ENCODE data around the gene MDFIC. TPM values are rescaled to one million over a fixed set of nuclear protein-coding genes. Genes with fewer than 3 reads are reported as not detected.

Gene MDFIC
- total and polyA plus RNA-seq, 4 donors: 11.1 to 37.2 (median 18.3) TPM

DNA sequence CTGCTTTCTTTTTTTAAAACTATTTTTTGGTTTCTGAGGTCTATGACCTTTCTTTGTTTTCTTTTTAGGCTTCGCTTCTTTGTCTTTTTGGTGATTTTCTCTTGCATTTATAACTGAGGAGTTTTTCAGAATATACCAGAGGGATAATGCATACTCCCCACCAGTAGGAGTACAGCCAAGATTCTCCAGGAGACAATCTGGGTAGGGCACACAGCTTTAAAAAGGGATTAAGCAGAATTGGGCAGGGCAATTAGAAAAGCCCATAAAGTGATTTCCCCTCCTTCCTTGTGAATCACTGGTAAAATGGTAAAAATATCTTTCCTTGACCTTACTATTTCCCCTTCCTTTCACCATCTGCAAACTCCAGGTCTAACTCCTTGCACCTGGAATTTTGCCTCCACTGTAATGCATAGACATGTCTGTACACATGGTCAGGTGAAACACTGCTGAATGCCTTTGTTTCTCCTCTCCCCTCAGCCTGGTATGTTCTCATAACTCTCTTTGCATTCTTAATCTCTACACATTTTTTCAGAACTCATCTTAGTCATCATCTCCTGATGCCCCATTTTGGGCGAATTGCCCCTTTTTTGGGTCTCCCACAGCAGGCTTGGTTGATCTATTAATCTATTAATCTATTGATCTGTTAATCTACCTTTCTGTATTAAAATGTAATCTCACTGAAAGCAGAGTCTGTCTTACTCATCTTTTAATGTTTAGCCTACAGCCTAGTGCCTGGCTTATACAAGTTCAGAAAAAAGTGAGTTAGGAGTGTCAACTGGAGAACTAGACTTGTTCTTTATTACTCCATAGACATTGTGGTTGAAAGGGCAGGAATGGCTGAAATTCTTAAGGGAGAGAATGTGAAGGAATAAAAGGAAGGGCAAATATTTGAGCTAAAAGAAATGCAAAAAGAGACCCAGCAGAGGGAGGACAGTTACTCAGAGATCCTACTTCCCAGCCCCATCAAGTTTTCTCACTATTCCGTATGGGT, 64.6 kb downstream of the MDFIC start:
- no peak overlapping the region for H3K4me3 ChIP-seq (ENCODE audit: low read length in 2 of 2)
- peaks cover 2 to 4% of the 10 kb centered on the region in 2 donors for H3K4me1 ChIP-seq (ENCODE audit: control insufficient read depth in 1 of 2, insufficient read depth in 2 of 2, low read length in 2 of 2)
- 75 to 93% methylated on average over 3 of the region's 3 CpGs for WGBS, 2 donors
- ATAC-seq (ENCODE audit: low FRiP score) (no peak), DNase-seq (no peak)
- no peaks in the 10 kb centered on the region for H3K27me3 ChIP-seq (ENCODE audit: control insufficient read depth in 1 of 2, insufficient read depth in 2 of 2, low read length in 1 of 2)
- no peak overlapping the region for H3K27ac ChIP-seq (ENCODE audit: low read depth in 1 of 2, low read length in 2 of 2)
- no peaks in the 10 kb centered on the region for H3K36me3 ChIP-seq (ENCODE audit: control insufficient read depth in 1 of 2, insufficient read depth in 2 of 2, low read length in 1 of 2)
- H3K9me3 ChIP-seq (ENCODE audit: control insufficient read depth, low read length): no peaks in the 10 kb centered on the region
- intact Hi-C loops (cut with DNase I): no loop called here

DNA sequence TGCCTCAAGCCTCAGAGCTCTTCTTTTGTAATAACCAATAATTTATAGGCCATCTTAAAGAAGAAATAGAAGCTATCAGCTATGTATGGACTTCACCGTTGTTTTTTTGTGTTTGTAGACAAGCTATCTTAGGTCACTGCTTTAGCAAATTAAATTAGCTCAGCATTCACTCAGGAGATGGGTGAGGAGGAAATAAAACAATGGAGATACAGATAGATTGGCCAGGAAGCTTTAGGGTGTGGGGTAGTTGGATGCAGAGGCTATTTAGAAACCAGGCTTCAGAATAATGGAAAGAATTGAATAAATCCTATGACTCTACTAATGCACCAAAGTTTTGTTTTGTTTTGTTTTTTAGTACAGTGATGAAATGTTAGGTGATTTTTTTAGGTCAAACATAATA, 66.1 kb downstream of the MDFIC start:
- intact Hi-C loops (cut with DNase I): no loop called here
- H3K4me1 ChIP-seq (ENCODE audit: control insufficient read depth in 1 of 2, insufficient read depth in 2 of 2, low read length in 2 of 2): peaks cover 2 to 4% of the 10 kb centered on the region in 2 donors
- no peaks in the 10 kb centered on the region for H3K27me3 ChIP-seq (ENCODE audit: control insufficient read depth in 1 of 2, insufficient read depth in 2 of 2, low read length in 1 of 2)
- 85 to 91% methylated on average over 1 of the region's 1 CpG for WGBS, 2 donors
- H3K27ac ChIP-seq (ENCODE audit: low read depth in 1 of 2, low read length in 2 of 2): no peak overlapping the region
- H3K36me3 ChIP-seq (ENCODE audit: control insufficient read depth in 1 of 2, insufficient read depth in 2 of 2, low read length in 1 of 2): no peaks in the 10 kb centered on the region
- no peaks in the 10 kb centered on the region for H3K9me3 ChIP-seq (ENCODE audit: control insufficient read depth, low read length)
- ATAC-seq (ENCODE audit: low FRiP score) (no peak), DNase-seq (no peak)
- H3K4me3 ChIP-seq (ENCODE audit: low read length in 2 of 2): no peak overlapping the region

DNA sequence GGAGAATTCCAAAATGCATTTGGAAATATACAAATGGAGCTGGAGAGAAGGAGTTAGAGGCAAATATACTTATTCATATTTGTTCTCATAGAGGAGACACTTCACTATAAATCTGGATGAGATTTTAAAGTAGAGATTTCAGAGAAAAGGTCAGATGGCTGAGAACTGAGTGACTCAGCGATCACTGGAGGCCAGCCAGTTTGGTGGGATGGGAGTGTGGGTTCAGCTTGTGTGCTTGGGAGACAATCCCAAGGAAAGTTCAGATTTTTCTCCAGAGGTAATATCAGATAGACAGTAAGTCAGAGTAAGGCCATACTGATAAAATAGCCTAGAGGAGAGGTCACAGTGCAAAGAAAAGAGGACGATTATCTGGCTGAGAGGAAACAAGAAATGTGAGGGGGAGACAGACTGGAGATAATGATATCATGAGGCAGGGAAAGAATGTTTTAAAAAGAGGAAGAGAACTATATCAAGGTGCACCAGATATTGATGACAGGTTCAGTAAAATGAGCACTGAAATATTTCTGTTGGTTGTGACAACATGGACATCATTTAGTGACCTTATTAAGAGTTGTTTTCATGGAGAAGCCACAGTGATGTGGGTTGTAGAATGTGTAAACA, 67.0 kb downstream of the MDFIC start:
- ATAC-seq (ENCODE audit: low FRiP score) (peak; percentile 44), DNase-seq (peak; percentile 77 to 87)
- H3K27ac ChIP-seq (ENCODE audit: low read depth in 1 of 2, low read length in 2 of 2): no peak overlapping the region
- intact Hi-C loops (cut with DNase I): no loop called here
- H3K4me1 ChIP-seq (ENCODE audit: control insufficient read depth in 1 of 2, insufficient read depth in 2 of 2, low read length in 2 of 2): peaks cover 2 to 4% of the 10 kb centered on the region in 2 donors
- no peaks in the 10 kb centered on the region for H3K27me3 ChIP-seq (ENCODE audit: control insufficient read depth in 1 of 2, insufficient read depth in 2 of 2, low read length in 1 of 2)
- WGBS, 2 donors: 59 to 65% methylated on average over 2 of the region's 2 CpGs
- no peaks in the 10 kb centered on the region for H3K9me3 ChIP-seq (ENCODE audit: control insufficient read depth, low read length)
- H3K4me3 ChIP-seq (ENCODE audit: low read length in 2 of 2): no peak overlapping the region
- no peaks in the 10 kb centered on the region for H3K36me3 ChIP-seq (ENCODE audit: control insufficient read depth in 1 of 2, insufficient read depth in 2 of 2, low read length in 1 of 2)

DNA sequence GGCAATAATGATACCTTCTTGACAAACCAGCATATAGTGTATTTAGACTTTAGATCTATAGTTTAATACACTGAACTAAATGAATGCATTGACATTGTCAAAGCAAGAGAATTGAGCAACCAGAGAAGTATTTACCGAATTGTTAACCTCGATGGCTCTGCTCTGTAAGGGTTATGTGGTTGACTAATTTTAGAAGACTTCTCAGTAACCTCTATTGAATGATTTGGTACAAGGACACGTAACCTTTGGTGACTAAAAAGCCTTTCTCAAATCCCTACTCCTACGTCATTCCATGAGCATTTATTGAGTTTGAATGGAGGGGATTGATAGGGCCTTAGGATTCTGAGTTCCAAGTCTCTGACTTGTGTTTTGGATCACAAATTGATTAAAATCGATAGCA, 67.6 kb downstream of the MDFIC start:
- DNase-seq (no peak), ATAC-seq (ENCODE audit: low FRiP score) (no peak)
- Histone ChIP-seq H3K36me3 (ENCODE audit: control insufficient read depth in 1 of 2, insufficient read depth in 2 of 2, low read length in 1 of 2) (no peaks in the 10 kb centered on the region), H3K27me3 (ENCODE audit: control insufficient read depth in 1 of 2, insufficient read depth in 2 of 2, low read length in 1 of 2) (no peaks in the 10 kb centered on the region), H3K4me1 (ENCODE audit: control insufficient read depth in 1 of 2, insufficient read depth in 2 of 2, low read length in 2 of 2) (peaks cover 2 to 4% of the 10 kb centered on the region in 2 donors), H3K27ac (ENCODE audit: low read depth in 1 of 2, low read length in 2 of 2) (no peak overlapping the region), H3K4me3 (ENCODE audit: low read length in 2 of 2) (no peak overlapping the region), H3K9me3 (ENCODE audit: control insufficient read depth, low read length) (no peaks in the 10 kb centered on the region)
- 87 to 97% methylated on average over 5 of the region's 5 CpGs for WGBS, 2 donors
- intact Hi-C loops (cut with DNase I): no loop called here

DNA sequence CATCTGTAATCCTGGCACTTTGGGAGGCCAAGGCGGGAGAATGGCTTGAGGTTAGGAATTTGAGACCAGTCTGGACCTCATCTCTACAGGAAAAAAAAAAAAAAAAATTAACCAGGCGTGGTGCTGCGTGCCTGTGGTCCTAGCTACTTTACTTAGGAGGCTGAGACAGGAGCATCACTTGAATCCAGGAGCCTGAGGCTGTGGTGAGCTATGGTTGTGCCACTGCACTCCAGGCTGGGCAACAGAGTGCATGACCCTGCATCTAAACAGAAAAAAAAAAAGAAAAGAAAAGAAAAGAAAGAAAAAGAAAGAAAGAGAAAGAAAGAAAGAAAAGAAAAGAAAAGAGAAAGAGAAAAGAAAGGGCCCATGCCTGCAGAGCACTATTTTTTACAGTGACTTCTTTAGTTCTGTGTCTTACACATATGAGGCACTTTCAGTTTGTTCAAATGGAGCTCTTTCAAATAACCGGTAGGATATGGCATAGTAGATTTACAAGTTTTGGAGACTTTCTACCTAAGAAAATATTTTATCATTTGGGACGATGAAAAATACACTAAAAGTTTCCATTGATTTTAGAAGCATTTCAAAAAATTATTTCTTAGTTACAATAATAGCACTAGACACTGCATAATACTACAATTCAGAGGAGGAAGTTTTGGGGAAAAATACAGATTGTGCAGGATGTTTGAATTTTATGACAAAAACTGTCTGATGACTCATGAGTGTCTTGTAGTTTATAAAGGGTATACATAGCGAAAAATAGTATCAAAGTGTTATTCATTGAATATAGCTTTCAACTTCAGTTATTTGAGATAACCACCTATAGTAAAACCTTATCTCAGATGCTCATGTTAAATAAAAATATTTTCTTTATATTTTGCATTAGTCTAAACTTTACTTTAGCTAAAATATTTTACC, 75.9 kb downstream of the MDFIC start:
- Histone ChIP-seq H3K4me3 (ENCODE audit: low read length in 2 of 2) (no peak overlapping the region), H3K9me3 (ENCODE audit: control insufficient read depth, low read length) (no peaks in the 10 kb centered on the region), H3K27ac (ENCODE audit: low read depth in 1 of 2, low read length in 2 of 2) (no peak overlapping the region), H3K4me1 (ENCODE audit: control insufficient read depth in 1 of 2, insufficient read depth in 2 of 2, low read length in 2 of 2) (no peaks in the 10 kb centered on the region), H3K36me3 (ENCODE audit: control insufficient read depth in 1 of 2, insufficient read depth in 2 of 2, low read length in 1 of 2) (peaks cover 0 to 2% of the 10 kb centered on the region in 2 donors), H3K27me3 (ENCODE audit: control insufficient read depth in 1 of 2, insufficient read depth in 2 of 2, low read length in 1 of 2) (no peaks in the 10 kb centered on the region)
- DNase-seq: no peak
- ATAC-seq (ENCODE audit: low FRiP score): no peak
- WGBS, 2 donors: 85 to 87% methylated on average over 6 of the region's 6 CpGs
- intact Hi-C loops (cut with DNase I): no loop called here

DNA sequence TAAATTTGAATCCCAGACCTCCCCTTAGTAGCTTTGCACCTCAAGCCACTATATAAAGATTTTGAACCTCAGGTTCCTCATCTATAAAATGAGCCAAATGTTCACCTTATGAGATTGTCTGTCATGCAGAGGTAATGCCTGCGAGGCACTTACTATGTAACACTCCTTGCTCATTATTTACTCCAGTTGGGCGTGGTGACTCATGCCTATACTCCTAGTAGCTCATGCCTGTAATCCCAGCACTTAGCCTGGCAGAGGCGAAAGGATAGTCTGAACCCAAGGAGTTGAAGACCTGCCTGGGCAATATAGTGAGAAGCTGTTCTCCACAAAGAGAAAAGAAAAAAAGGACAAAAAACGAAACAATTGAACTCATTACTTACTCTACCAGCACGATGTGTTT, 82.2 kb downstream of the MDFIC start:
- Histone ChIP-seq H3K27ac (ENCODE audit: low read depth in 1 of 2, low read length in 2 of 2) (no peak overlapping the region), H3K4me3 (ENCODE audit: low read length in 2 of 2) (no peak overlapping the region), H3K9me3 (ENCODE audit: control insufficient read depth, low read length) (no peaks in the 10 kb centered on the region), H3K27me3 (ENCODE audit: control insufficient read depth in 1 of 2, insufficient read depth in 2 of 2, low read length in 1 of 2) (no peaks in the 10 kb centered on the region), H3K4me1 (ENCODE audit: control insufficient read depth in 1 of 2, insufficient read depth in 2 of 2, low read length in 2 of 2) (peaks cover 2 to 6% of the 10 kb centered on the region in 2 donors), H3K36me3 (ENCODE audit: control insufficient read depth in 1 of 2, insufficient read depth in 2 of 2, low read length in 1 of 2) (no peaks in the 10 kb centered on the region)
- DNase-seq (no peak), ATAC-seq (ENCODE audit: low FRiP score) (no peak)
- 98% methylated on average over 5 of the region's 5 CpGs for WGBS, 2 donors
- intact Hi-C loops (cut with DNase I): no loop called here

DNA sequence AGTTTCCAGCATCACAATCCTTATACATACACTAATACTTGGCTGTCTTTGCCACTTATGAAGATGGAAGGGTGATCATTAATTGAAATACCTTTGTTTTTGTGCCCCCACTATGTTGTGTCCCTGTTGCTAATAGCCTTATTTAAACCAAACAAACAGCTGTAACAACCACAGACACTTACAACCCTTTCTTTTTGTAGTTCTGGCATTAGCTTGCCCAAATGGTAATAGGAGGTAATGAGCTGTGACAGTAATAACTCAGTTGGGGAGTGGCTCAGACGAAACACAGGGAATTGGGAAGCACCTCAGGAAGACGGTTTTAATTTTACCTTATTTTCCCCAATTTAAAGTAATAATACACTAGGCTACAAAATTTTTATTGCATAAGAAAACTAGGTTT, 83.4 kb downstream of the MDFIC start:
- H3K4me1 ChIP-seq (ENCODE audit: control insufficient read depth in 1 of 2, insufficient read depth in 2 of 2, low read length in 2 of 2): peaks cover 3 to 12% of the 10 kb centered on the region in 2 donors
- DNase-seq (no peak), ATAC-seq (ENCODE audit: low FRiP score) (no peak)
- no peak overlapping the region for H3K27ac ChIP-seq (ENCODE audit: low read depth in 1 of 2, low read length in 2 of 2)
- no peaks in the 10 kb centered on the region for H3K9me3 ChIP-seq (ENCODE audit: control insufficient read depth, low read length)
- 97 to 98% methylated on average over 2 of the region's 2 CpGs for WGBS, 2 donors
- no peaks in the 10 kb centered on the region for H3K27me3 ChIP-seq (ENCODE audit: control insufficient read depth in 1 of 2, insufficient read depth in 2 of 2, low read length in 1 of 2)
- intact Hi-C loops (cut with DNase I): no loop called here
- no peaks in the 10 kb centered on the region for H3K36me3 ChIP-seq (ENCODE audit: control insufficient read depth in 1 of 2, insufficient read depth in 2 of 2, low read length in 1 of 2)
- no peak overlapping the region for H3K4me3 ChIP-seq (ENCODE audit: low read length in 2 of 2)

DNA sequence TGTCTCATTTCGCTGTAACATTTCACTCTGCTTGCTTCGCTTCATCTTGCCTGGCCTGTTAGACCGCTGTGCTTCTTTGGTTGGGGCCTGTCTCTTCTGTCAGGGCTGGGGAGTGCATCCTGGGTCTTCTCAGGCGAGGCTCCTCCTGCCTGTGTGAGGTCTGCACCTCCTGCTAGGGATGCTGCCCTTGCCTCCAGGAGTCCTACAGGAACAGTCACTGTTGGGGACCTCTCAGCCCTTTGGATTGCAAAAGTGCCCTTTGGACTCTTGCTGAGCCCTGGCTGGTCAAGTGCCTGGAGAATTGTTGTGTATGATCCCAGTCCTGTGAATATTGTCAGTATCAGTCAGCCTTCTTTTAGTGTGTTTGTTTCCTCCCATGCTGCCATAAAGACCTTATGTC, 84.1 kb downstream of the MDFIC start:
- H3K27ac ChIP-seq (ENCODE audit: low read depth in 1 of 2, low read length in 2 of 2): no peak overlapping the region
- no peak overlapping the region for H3K4me3 ChIP-seq (ENCODE audit: low read length in 2 of 2)
- ATAC-seq (ENCODE audit: low FRiP score) (no peak), DNase-seq (no peak)
- H3K9me3 ChIP-seq (ENCODE audit: control insufficient read depth, low read length): no peaks in the 10 kb centered on the region
- intact Hi-C loops (cut with DNase I): no loop called here
- H3K27me3 ChIP-seq (ENCODE audit: control insufficient read depth in 1 of 2, insufficient read depth in 2 of 2, low read length in 1 of 2): no peaks in the 10 kb centered on the region
- H3K36me3 ChIP-seq (ENCODE audit: control insufficient read depth in 1 of 2, insufficient read depth in 2 of 2, low read length in 1 of 2): no peaks in the 10 kb centered on the region
- peaks cover 3 to 12% of the 10 kb centered on the region in 2 donors for H3K4me1 ChIP-seq (ENCODE audit: control insufficient read depth in 1 of 2, insufficient read depth in 2 of 2, low read length in 2 of 2)
- WGBS, 2 donors: 96 to 97% methylated on average over 4 of the region's 4 CpGs
